Upper lobe of right lung (tissue), 1 donor: Measurements from ENCODE around the gene ATP5MC3. TPM values are rescaled to one million over a fixed set of nuclear protein-coding genes. Genes with fewer than 3 reads are reported as not detected.
A peak's percentile ranks its signal among the peaks of the same experiment; 100 is the strongest.
"Not testable (repeated sequence)": the region's sequence is repeated elsewhere in the genome, so short reads cannot be mapped to it uniquely, and the experiment has no call there.

Experiments
- ATAC-seq: fragments of 200-7000 bp; cut with Tn5 transposase; one replicate; pipeline ENCODE4 v1.9.1; 2020; ENCODE audit warnings: mild to moderate bottlenecking, moderate library complexity
- DNase-seq: peaks from one replicate; pipeline ENCODE4 v3.0.0-alpha.2; 2020
- H3K27ac ChIP-seq: fragments of 200-600 bp; one replicate; pipeline ENCODE4 v1.8.0; 2022
- H3K27me3 ChIP-seq: fragments of 200-600 bp; one replicate; pipeline ENCODE4 v1.8.0; 2022; ENCODE audit warnings: mild to moderate bottlenecking
- H3K36me3 ChIP-seq: fragments of 200-600 bp; one replicate; pipeline ENCODE4 v1.8.0; 2022
- H3K4me1 ChIP-seq: fragments of 200-600 bp; one replicate; pipeline ENCODE4 v1.8.0; 2022
- H3K4me3 ChIP-seq: fragments of 200-600 bp; one replicate; pipeline ENCODE4 v1.8.0; 2022; ENCODE audit warnings: mild to moderate bottlenecking
- H3K9me3 ChIP-seq: fragments of 200-600 bp; one replicate; pipeline ENCODE4 v1.8.0; 2022
- intact Hi-C: fragments of 100-400 bp; cut with DNase I; formaldehyde crosslinking; loops from one replicate; pipeline ENCODE4 v1.11.0; 2022
- long read RNA-seq: library from polyadenylated mRNA; unstranded; transcript quantifications from one replicate; pipeline ENCODE4 v2.0.0, GENCODE V29; 2021
- total RNA-seq: library from RNA; stranded (reverse); fragmentation: NEBNext Ultra II Directional; extraction: Animal tissue kit (Norgen Biotek cat#: 25700); gene quantifications from one replicate; pipeline ENCODE4 v1.2.1, GENCODE V29; 2021
- TF ChIP-seq, protein P1 (sequence below): fragments of 200-600 bp; IDR thresholded peaks from one replicate; pipeline ENCODE4 v1.8.0; 2022; ENCODE audit warnings: antibody characterized with exemption
- donor health status: DM: no; HTN: yes; CAD: no; lungs with severe emphysema.

ATP5MC3 gene
- 113 TPM for total RNA-seq
- long read RNA-seq, full-length matches to known transcripts: 54 of 56 reads
- long read RNA-seq, partial matches to known transcripts: 1 of 56 reads
- long read RNA-seq, other reads (novel, unspliced or antisense): 1 of 56 reads

DNA sequence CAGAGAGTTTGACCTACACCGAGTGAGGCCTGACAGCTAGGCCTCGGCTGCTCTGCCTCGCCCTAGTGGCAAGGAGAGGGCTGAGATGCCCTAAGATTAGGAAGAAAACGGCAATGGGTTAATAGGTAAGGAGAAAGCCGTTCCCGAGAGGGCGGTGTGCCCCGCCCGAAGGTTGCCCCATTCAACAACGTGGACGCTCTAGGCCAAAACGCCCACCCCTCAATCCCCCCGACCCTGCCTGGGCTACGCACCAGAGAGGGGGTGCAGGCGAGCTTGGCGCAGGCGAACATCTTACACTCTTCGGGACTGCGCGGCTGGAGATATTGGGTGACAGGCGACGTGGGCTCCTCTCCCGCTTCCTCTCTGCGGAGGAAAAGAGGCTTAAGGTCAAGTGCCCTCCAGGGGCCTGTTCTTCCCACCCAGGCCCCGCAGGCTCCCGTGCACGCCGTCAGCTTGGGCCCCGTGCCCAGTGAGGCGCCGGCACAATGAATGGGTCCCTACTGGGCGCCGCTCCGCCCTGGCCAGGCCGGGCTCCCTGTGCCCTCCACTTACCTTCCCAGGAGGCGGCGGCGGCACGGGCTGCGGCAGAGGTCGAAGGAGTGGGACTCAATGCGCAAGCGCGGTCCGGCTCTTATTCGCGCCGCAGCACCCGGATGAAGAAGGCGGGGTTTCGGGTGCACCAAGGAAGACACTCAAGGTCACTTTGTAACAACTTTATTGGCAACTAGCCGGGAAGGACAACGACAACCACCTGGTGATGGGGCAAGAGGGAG, at the start of gene ATP5MC3:
ATP5MC3 (minus strand) TSS at position 607 of the 773 bp plus-strand sequence; CDS start at position 290, 317 bp downstream.
- TF ChIP-seq, protein P1, sequence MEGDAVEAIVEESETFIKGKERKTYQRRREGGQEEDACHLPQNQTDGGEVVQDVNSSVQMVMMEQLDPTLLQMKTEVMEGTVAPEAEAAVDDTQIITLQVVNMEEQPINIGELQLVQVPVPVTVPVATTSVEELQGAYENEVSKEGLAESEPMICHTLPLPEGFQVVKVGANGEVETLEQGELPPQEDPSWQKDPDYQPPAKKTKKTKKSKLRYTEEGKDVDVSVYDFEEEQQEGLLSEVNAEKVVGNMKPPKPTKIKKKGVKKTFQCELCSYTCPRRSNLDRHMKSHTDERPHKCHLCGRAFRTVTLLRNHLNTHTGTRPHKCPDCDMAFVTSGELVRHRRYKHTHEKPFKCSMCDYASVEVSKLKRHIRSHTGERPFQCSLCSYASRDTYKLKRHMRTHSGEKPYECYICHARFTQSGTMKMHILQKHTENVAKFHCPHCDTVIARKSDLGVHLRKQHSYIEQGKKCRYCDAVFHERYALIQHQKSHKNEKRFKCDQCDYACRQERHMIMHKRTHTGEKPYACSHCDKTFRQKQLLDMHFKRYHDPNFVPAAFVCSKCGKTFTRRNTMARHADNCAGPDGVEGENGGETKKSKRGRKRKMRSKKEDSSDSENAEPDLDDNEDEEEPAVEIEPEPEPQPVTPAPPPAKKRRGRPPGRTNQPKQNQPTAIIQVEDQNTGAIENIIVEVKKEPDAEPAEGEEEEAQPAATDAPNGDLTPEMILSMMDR: peak; percentile 8
- H3K27ac ChIP-seq: peak within 1 kb of the TSS; percentile 88
- intact Hi-C loops: no loop called here
- no peaks in the 10 kb centered on the region for H3K9me3 ChIP-seq
- no peaks in the 10 kb centered on the region for H3K27me3 ChIP-seq
- no peaks in the 10 kb centered on the region for H3K4me1 ChIP-seq
- H3K36me3 ChIP-seq: peaks cover 38% of the 10 kb centered on the region
- ATAC-seq (peak; percentile 98), DNase-seq (peak; percentile 98)
- H3K4me3 ChIP-seq: peak within 1 kb of the TSS; percentile 85

- H3K27ac ChIP-seq, H3K4me1 ChIP-seq, intact Hi-C loops, H3K4me3 ChIP-seq, H3K9me3 ChIP-seq, H3K27me3 ChIP-seq, H3K36me3 ChIP-seq, DNase-seq, ATAC-seq: not testable (repeated sequence)
These were observed 47.1 kb upstream of the ATP5MC3 start for GRCh38 chr2:175228601-175229000.

- Histone ChIP-seq H3K4me3 (no peak overlapping the region), H3K9me3 (no peaks in the 10 kb centered on the region), H3K27ac (no peak overlapping the region), H3K27me3 (peaks cover 10% of the 10 kb centered on the region), H3K4me1 (no peaks in the 10 kb centered on the region), H3K36me3 (no peaks in the 10 kb centered on the region)
- intact Hi-C loops: no loop called here
- ATAC-seq (no peak), DNase-seq (no peak)
- TF ChIP-seq, protein P1: no peak
These were observed 46.7 kb upstream of the ATP5MC3 start for GRCh38 chr2:175228179-175228578.

GRCh38 chr2:175227393-175227792, 45.9 kb upstream of the ATP5MC3 start:
- no peaks in the 10 kb centered on the region for H3K4me1 ChIP-seq
- no peak overlapping the region for H3K4me3 ChIP-seq
- peaks cover 10% of the 10 kb centered on the region for H3K27me3 ChIP-seq
- H3K9me3 ChIP-seq: no peaks in the 10 kb centered on the region
- ATAC-seq: no peak
- DNase-seq: no peak
- no peaks in the 10 kb centered on the region for H3K36me3 ChIP-seq
- TF ChIP-seq, protein P1: no peak
- no peak overlapping the region for H3K27ac ChIP-seq
- intact Hi-C loops: no loop called here

GRCh38 chr2:175220075-175220474, 38.6 kb upstream of the ATP5MC3 start:
- TF ChIP-seq, protein P1: no peak
- no peaks in the 10 kb centered on the region for H3K9me3 ChIP-seq
- no peak for ATAC-seq

GRCh38 chr2:175218551-175218950, 37.0 kb upstream of the ATP5MC3 start:
- no peaks in the 10 kb centered on the region for H3K36me3 ChIP-seq
- no peak for ATAC-seq
- no peak for DNase-seq
- intact Hi-C loops: no loop called here
- H3K4me1 ChIP-seq: no peaks in the 10 kb centered on the region
- H3K27ac ChIP-seq: no peak overlapping the region
- H3K27me3 ChIP-seq: peaks cover 4% of the 10 kb centered on the region
- no peak overlapping the region for H3K4me3 ChIP-seq
- H3K9me3 ChIP-seq: no peaks in the 10 kb centered on the region
- TF ChIP-seq, protein P1: no peak

More at GRCh38 chr2:175220075-175220474, 38.6 kb upstream of the ATP5MC3 start:
- H3K36me3 ChIP-seq: no peaks in the 10 kb centered on the region
- no peak overlapping the region for H3K27ac ChIP-seq
- no peak overlapping the region for H3K4me3 ChIP-seq
- no peak for DNase-seq
- no peaks in the 10 kb centered on the region for H3K4me1 ChIP-seq
- peaks cover 4% of the 10 kb centered on the region for H3K27me3 ChIP-seq
- intact Hi-C loops: no loop called here
